HCT116 (cell line): ENCODE results near the gene SAPCD2.

Source experiments
- CEBPB ChIP-seq: IDR thresholded peaks from 2 replicates; pipeline ENCODE4 v1.6.1; 2012; ENCODE audit warnings: low read depth
- EZH2 ChIP-seq: fragments of 200-600 bp; sonication (generic); IDR thresholded peaks from 2 replicates; pipeline ENCODE4 v1.6.1; 2017; ENCODE audit warnings: antibody characterized with exemption, mixed run types
- JUND ChIP-seq: IDR thresholded peaks from 2 replicates; pipeline ENCODE4 v1.6.1; 2012
- POLR2A ChIP-seq: IDR thresholded peaks from 2 replicates; pipeline ENCODE4 v1.7.0; 2011; ENCODE audit warnings: borderline replicate concordance; ENCODE audit not compliant: insufficient read depth, insufficient read length; ENCODE audit errors: extremely low read depth
- POLR2AphosphoS5 ChIP-seq: IDR thresholded peaks from 2 replicates; pipeline ENCODE4 v1.6.1; 2011; ENCODE audit warnings: mild to moderate bottlenecking, low read depth, low read length, moderate library complexity
- RAD21 ChIP-seq: IDR thresholded peaks from 2 replicates; pipeline ENCODE4 v1.6.1; 2012; ENCODE audit warnings: low read depth, mild to moderate bottlenecking
- SIN3A ChIP-seq: IDR thresholded peaks from 2 replicates; pipeline ENCODE4 v1.6.1; 2012; ENCODE audit warnings: low read depth
- SRF ChIP-seq: IDR thresholded peaks from 2 replicates; pipeline ENCODE4 v1.6.1; 2012; ENCODE audit warnings: low read depth
- TF ChIP-seq, protein P1 (sequence below), 3 experiments: fragments of 200-600 bp in 1 of 3; sonication (generic) in 1 of 3; IDR thresholded peaks in 2 of 3; conservative IDR thresholded peaks in 1 of 3; 2 replicates each; pipeline ENCODE4 v1.5.1; 2012 to 2017; ENCODE audit warnings: low read depth in 2 of 3, low read length in 2 of 3, antibody characterized with exemption in 1 of 3, borderline replicate concordance in 1 of 3, control low read depth in 1 of 3, mild to moderate bottlenecking in 1 of 3, mixed read lengths in 1 of 3, mixed run types in 1 of 3, moderate library complexity in 1 of 3; ENCODE audit not compliant: insufficient read depth in 1 of 3
- TF ChIP-seq, protein P2 (sequence below): IDR thresholded peaks from 2 replicates; pipeline ENCODE4 v1.6.1; 2011; ENCODE audit warnings: mild to moderate bottlenecking, low read length, moderate library complexity; ENCODE audit not compliant: insufficient replicate concordance; ENCODE audit errors: extremely low read depth
- TF ChIP-seq, protein P3 (sequence below): IDR thresholded peaks from 2 replicates; pipeline ENCODE4 v1.6.1; 2012
- TF ChIP-seq, protein P4 (sequence below): IDR thresholded peaks from 2 replicates; pipeline ENCODE4 v1.6.1; 2012
- TF ChIP-seq, protein P5 (sequence below): IDR thresholded peaks from 2 replicates; pipeline ENCODE4 v1.6.1; 2012; ENCODE audit warnings: low read depth

DNA sequence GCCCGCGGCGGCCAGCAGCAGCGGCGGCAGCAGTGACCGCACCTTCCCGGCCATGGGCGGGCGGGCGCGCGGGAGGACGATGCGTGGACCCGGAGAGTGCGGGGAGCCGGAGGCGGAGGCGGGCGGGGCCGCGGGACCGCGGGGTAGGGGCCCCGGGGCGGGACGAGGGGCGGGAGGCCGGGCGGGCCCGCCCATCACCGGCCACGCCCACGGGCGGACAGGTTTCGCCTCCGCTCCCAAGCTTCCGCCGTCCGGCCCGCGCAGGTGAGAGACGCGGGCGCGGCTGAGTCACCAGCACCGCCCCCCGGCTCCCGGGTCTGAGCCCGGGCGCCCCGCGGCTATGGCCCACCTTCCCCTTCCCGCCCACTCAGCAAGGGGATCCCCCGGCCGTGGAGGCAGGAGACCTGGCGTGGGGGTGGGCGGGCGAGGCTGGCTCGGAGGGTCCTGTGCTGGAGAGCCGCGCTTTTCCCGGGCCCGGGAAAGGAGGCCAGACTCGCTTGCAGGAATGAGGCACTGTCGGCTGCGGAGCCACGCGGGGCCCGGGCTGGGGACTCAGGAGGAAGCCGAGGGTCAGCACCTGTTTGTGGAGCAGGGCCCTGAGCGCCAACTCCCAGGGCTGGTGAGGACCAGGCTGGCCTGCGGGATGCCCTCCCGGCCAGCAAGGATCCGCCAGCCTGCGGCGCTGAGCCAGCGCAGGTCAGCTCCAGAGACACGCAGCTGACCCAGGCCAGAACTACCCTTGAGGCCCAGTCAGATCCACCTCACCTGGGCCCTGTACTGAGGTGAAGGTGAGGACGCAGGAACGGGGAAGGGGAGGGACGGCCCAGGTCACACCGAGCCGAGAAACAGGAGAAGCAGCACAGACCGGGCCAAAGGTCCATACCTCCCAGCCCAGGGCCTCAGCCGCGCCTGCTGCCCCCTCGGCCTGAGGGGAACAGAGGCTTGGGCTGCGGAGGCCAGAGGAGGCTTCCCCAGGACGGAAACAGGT, 16.1 kb downstream of the SAPCD2 start, which contains the start of gene ENTPD2:
- TF ChIP-seq CEBPB: no peak
- TF ChIP-seq, protein P1, sequence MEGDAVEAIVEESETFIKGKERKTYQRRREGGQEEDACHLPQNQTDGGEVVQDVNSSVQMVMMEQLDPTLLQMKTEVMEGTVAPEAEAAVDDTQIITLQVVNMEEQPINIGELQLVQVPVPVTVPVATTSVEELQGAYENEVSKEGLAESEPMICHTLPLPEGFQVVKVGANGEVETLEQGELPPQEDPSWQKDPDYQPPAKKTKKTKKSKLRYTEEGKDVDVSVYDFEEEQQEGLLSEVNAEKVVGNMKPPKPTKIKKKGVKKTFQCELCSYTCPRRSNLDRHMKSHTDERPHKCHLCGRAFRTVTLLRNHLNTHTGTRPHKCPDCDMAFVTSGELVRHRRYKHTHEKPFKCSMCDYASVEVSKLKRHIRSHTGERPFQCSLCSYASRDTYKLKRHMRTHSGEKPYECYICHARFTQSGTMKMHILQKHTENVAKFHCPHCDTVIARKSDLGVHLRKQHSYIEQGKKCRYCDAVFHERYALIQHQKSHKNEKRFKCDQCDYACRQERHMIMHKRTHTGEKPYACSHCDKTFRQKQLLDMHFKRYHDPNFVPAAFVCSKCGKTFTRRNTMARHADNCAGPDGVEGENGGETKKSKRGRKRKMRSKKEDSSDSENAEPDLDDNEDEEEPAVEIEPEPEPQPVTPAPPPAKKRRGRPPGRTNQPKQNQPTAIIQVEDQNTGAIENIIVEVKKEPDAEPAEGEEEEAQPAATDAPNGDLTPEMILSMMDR (IDR thresholded peaks at IDR 0.05 in 2 of 3, conservative IDR thresholded peaks at IDR 0.05 in 1 of 3; ENCODE audit: borderline replicate concordance in 1 of 3, insufficient read depth in 1 of 3, low read depth in 2 of 3, low read length in 2 of 3): no peak
- no peak for TF ChIP-seq JUND
- TF ChIP-seq, protein P2, sequence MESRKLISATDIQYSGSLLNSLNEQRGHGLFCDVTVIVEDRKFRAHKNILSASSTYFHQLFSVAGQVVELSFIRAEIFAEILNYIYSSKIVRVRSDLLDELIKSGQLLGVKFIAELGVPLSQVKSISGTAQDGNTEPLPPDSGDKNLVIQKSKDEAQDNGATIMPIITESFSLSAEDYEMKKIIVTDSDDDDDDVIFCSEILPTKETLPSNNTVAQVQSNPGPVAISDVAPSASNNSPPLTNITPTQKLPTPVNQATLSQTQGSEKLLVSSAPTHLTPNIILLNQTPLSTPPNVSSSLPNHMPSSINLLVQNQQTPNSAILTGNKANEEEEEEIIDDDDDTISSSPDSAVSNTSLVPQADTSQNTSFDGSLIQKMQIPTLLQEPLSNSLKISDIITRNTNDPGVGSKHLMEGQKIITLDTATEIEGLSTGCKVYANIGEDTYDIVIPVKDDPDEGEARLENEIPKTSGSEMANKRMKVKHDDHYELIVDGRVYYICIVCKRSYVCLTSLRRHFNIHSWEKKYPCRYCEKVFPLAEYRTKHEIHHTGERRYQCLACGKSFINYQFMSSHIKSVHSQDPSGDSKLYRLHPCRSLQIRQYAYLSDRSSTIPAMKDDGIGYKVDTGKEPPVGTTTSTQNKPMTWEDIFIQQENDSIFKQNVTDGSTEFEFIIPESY: no peak
- TF ChIP-seq POLR2AphosphoS5: peak; percentile 85
- TF ChIP-seq, protein P3, sequence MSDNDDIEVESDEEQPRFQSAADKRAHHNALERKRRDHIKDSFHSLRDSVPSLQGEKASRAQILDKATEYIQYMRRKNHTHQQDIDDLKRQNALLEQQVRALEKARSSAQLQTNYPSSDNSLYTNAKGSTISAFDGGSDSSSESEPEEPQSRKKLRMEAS: no peak
- peak; percentile 26 for TF ChIP-seq POLR2A
- TF ChIP-seq, protein P4, sequence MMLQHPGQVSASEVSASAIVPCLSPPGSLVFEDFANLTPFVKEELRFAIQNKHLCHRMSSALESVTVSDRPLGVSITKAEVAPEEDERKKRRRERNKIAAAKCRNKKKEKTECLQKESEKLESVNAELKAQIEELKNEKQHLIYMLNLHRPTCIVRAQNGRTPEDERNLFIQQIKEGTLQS: no peak
- TF ChIP-seq RAD21: no peak
- TF ChIP-seq, protein P5, sequence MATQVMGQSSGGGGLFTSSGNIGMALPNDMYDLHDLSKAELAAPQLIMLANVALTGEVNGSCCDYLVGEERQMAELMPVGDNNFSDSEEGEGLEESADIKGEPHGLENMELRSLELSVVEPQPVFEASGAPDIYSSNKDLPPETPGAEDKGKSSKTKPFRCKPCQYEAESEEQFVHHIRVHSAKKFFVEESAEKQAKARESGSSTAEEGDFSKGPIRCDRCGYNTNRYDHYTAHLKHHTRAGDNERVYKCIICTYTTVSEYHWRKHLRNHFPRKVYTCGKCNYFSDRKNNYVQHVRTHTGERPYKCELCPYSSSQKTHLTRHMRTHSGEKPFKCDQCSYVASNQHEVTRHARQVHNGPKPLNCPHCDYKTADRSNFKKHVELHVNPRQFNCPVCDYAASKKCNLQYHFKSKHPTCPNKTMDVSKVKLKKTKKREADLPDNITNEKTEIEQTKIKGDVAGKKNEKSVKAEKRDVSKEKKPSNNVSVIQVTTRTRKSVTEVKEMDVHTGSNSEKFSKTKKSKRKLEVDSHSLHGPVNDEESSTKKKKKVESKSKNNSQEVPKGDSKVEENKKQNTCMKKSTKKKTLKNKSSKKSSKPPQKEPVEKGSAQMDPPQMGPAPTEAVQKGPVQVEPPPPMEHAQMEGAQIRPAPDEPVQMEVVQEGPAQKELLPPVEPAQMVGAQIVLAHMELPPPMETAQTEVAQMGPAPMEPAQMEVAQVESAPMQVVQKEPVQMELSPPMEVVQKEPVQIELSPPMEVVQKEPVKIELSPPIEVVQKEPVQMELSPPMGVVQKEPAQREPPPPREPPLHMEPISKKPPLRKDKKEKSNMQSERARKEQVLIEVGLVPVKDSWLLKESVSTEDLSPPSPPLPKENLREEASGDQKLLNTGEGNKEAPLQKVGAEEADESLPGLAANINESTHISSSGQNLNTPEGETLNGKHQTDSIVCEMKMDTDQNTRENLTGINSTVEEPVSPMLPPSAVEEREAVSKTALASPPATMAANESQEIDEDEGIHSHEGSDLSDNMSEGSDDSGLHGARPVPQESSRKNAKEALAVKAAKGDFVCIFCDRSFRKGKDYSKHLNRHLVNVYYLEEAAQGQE: no peak
- TF ChIP-seq SIN3A: no peak
- no peak for TF ChIP-seq SRF
- TF ChIP-seq EZH2: no peak
